GM19025 (cell line): ENCODE results near the gene ADA.
"Not testable (repeated sequence)": the region's sequence is repeated elsewhere in the genome, so short reads cannot be mapped to it uniquely, and the experiment has no call there.

Experiments used
- ATAC-seq: cut with Tn5 transposase; IDR thresholded peaks from one replicate; pipeline ENCODE4 v1.9.1; 2021; ENCODE audit warnings: mild to moderate bottlenecking, low read depth, moderate library complexity; ENCODE audit not compliant: unreplicated experiment

Gene ADA

DNA sequence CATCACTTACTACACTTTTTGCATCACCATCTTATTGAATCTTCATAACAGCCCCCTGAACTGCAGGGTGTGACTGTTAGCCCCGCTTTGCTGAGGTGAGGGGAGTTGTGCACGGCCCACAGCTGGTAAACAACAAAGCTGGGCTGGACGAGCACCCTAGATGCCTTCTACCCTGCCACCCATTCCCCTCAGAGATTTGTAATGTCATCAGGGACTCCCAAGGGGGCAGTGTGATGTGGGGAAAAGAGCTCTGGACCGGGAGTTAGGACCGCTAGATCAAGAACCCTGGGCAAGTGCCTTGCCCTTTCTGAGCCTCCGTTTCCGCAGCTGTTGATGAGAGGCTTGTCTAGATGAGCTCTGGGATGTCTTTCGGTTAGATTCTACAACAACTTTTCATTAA, 48.2 kb downstream of the ADA start:
- ATAC-seq, result no peak

DNA sequence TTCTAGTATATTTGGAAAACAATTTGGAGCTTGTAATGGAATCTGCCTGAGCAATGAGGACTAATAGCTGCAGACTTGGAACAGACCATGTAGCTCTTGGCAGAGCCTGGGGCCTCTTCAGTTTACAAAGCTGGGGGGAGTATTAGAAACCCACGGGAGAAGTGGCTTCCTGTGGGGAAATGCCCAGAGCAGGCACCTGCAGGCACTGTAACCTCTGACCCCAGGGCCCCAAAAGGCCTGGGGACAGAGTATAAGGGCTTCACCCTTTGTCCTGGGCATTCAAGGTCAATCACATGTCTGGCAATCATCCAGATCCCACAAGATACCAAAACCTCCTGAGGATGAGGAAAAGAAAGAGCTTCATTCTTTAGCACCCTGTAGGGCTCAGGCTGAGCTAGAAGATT, 49.7 kb downstream of the ADA start:
- no peak for ATAC-seq

DNA sequence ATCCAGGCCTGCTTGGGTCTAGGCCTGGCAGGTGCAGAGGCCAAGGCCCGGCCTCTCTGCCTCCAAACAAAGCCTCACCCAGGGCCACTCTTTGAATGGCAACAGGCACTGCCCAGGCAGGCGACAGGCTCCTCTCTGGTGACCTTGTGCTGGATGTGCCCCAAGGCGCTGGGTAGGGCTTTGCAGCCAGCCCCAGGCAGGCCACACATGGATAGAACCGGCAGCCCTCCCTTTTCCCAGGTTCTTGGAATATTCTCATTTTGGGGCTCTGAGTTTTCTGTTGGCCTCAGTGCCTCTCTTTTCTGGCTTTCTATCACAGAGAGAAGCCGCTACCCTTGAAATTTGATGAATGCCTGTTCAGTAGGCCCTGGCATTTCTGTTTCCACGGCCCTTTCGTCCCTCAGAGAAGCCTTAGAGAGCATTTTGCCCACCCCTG, 50.2 kb downstream of the ADA start:
- no peak for ATAC-seq

DNA sequence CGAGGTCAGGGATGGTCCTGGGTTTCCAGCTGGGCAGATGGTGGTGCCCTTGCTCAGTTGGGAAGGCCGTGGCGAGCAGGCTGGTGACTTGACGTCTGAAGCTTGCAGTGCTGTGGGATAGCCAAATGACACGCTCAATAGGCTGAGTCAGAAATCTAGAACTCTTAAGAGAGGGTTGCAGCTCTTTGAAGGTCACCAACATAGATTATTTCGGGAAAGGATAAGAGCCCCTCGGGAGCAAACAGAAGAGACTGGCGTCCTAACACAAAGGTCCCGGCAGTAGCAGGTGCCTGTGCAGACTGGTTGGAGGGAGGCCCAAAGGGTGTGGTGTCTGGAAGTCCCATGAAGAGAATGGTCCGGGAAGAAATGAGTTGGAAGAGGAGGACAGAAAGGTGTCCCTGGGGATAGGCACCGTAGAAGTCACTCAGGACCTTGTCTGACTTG, 50.7 kb downstream of the ADA start:
- ATAC-seq, result no peak

DNA sequence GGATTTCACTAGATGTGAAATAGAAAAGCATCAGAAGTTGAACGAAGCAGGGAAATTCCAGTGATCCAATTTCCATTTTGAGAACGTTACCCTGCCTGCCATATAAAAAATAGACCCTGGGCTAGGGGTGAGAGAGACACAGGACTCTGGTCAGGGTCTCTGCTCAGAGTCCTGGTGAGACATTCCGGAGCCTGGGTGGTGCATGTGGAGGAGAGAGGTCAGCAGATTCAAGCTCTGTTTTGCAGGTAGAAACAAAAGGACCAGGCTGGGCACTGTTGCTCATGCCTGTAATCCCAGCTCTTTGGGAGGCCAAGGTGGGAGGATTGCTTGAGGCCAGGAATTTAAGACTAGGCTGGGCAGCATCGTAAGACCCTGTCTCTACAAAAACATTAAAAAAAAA, 51.2 kb downstream of the ADA start:
- ATAC-seq, result no peak

DNA sequence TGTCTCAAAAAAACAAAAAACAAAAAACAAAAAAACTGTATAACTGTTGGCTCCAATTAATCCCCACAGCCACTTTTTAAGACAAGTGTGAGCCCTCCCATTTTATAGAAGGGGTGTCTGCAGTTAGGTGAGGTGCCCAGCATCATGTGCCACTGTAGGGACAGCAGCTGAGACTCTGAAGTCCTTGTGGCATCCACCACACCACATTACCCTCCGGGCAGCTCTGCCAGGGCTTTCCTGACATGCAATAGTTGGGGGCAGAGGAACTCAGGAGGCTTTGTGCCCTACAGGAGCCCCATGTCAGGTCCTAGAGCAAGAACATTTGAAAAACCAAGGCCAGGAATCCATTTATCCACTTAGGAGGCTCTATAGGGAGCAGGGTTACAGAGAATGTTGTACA, 51.8 kb downstream of the ADA start:
- no peak for ATAC-seq

DNA sequence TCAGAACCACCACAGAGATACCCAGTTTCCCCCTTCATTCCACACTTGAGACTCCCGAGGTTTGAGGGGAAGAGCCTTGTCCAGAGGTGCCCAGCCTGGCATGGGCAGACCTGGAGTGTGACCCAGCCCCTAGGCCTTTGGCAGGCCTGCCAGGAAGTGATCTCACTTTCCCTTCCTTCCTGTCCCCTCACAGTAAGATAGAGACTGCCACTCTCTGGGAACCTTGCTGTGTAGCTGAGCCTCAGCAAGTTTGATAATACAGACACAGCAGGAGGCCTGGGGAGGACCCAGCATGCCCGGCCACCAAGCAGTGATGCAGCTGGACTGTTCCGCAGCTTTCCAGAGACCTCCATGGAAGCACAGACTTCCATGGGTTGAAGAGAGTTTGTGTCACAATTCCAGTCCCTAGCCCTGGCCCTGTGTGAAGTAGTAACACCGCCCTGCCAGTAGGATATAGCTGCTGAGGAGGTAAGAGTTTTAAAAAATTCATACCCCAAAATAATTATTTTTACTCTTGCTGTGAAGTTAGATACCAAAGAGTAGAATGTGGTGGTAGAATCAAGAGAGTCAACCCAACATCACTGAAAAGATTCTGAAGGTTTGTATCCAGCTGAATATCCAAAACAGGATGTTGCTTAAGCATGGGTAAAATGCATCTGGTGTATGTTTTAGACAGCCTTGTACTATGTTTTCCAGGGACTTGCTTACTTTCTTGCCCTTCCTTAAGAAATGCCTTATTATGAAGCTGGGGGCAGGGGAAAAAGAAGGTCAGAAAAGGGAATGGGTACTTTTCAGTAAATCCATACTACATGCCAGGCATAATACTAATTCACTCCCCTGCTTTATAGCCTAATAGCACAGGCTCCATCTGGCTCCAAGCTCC, 52.8 kb downstream of the ADA start:
- ATAC-seq, result no peak

DNA sequence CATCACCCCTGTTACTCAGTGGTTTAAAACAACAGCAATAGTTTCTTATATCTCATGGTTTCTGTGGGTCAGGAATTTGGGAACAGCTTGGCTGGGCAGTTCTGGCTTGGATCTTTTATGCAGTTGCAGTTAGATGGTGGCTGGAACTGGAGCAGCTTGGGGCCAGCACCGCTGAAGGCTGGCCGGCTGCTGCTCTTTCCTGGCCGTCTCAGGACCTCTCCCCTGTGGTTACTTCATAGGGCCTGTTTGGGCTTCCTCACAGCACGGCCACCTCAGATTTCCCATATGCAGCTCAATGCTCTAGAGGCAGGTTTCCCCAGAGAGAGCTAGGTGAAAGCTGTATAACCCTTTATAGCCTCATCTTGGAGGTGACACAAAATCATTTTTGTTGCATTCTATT, 53.6 kb downstream of the ADA start:
- ATAC-seq, result no peak

DNA sequence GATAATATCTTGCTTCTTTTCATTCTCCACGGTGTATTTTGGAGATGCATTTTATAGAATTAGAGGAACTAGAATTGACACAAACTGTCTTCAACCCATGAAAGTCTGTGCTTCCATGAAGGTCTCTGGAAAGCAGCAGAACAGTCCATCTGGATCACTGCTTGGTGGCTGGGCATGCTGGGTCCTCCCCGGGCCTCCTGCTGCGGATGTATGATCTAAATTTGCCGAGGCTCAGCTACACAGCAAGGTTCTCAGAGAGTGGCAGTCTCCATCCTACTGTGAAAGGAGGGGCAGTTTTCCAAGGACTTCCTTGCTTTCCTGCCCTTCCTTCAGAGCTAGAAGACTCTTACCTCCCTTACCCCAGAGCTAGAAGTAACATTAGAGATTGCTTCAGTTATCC, 54.0 kb downstream of the ADA start:
- ATAC-seq, result no peak

DNA sequence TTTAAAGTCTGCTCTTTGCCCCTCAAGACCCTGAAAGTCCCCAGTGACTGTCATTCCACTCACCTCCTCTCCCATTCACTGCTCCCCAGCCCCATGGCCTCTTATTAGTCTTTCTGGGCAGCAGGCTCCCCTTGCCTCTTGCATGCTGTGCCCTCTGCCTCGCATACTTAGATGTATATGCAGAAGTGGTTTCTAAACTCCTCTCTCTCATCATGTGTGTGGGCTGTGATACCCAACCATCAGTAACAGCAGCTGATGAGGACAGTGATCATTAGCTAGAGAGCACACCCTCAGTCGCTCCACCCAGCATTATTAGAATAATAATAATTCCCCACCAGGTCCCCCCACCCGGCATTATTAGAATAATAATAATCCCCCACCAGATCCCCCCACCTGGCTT, 54.6 kb downstream of the ADA start:
- no peak for ATAC-seq

DNA sequence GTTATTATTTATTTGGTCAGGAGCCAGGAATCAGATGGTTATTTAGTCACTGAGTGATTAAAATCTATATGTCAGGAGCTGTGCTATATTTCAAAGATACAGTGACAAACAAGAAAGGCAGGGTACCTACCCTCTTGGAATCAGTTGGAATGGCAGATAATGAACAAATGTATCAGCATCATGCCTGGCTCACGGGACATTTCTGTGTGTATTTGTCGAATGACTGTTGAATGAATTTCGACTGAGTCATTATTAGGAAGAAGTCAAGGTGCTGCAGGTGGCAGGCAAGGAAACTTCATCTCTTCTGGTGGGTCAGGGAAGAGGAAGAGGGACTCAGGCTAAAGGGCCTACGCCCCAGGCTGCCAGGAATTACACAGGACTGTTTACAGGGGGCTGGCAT, 55.5 kb downstream of the ADA start:
- no peak for ATAC-seq

DNA sequence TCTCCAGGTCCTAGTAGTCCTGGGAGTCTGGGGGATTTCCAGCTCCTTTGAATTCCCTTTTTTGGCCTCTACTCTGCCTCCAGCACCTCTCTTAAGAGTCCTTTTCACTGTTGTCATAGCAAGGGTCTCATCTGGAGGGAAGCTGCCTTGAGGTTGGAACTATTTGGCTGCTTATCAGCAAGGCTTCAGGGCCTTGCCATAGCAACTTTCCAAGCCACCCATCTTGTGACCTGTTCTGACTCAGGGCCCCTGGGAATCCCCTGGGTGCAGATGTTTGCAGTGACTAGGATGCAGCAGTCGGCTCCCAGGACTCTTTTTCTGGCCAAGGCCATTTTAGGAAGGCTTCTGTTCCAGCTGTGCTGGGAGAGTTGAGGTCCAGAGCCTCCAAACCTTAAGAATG, 56.8 kb downstream of the ADA start:
- ATAC-seq, result no peak

DNA sequence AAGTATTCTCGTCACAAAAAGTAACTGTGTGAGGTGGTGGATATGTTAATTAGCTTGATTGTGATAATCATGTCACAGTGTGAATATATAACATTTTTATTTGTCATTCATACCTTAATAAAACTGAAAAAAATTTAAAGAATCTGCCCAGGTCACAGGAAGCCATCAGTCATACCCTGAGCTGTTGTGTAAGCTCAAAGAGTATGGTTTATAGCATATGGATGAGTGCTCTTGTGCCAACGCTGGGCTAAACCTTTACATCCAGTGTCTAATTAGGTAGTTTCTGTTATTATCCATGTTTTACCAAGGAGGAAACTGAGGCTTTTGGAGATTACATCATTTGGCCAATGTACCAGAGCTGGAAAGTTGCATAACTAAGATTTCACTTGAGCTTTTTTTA, 57.7 kb downstream of the ADA start:
- ATAC-seq, result no peak

DNA sequence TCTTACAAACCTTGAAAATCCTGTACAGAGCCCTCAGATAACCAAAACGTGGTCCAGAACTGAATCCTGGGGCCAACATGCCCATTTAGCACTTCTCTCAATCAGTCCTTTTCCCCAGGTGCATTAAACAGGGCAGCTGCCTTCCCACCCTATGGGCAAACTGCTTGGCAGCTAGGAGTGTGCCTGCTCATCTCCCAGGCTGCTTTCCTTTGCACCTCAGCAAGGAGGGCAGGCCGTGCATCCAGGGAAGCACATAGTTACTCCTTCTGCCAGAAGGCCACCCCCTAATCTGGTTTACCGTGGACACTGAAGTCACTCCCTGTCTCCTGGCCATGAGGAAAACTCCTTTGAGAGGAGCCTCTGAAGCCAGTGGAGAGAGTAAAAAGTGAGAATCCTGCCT, 59.1 kb downstream of the ADA start:
- no peak for ATAC-seq

DNA sequence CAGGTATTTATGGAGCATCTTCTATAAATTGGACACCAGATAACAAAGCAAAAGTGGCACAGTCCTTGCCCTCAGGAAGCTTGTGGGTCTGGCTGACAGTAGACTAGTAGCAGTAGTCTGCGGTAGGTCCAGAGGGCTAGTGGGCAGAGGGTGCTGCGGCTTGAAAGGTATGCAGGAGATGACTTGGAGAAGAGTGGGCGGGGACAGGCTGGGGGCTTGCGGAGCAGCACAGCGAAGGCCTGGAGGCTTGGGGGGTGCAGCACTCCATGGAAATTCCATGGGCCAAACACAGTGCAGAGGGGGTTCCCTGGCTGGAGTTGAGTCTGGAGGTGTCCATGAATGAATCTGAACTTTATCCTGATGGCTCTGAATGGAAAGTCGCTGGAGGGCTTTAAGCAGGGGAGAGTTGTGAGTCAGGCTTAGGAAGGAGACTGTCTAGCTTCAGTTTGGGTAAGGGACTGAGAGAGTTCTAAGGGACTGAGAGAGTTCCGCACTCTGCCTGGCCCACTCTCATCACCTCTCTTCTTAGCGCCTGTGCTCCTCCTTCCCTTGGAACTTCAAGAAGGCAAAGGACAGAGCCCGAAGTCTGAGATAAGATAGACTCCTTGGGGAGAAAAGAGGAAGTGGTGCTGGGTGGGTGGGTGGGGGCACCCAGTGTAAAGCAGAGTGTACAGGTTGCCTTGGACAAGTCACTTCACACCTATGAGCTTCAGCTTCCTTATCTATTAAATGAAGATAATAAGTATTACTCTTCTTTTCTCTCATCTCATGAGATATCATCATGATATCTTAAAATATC, 60.3 kb downstream of the ADA start:
- ATAC-seq, result no peak

DNA sequence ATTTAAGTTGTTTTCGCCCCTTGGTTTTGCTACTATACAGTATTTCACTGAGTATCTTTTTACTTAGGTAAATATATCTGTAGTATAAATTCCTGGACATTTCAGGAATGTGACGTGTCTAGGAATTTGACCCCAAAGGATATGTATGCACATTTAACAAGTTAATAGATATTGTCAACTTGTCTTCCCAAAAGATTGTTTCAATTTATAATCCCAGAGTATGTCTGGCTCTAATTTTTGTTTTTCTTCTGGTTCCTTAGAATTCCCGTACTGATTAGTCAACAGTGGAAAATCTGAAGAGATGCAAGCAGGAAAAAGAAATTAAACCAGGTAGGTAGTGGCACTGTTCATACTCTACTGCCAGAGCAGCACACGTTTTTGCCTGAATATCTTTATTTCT, 62.0 kb downstream of the ADA start:
- ATAC-seq, result no peak

DNA sequence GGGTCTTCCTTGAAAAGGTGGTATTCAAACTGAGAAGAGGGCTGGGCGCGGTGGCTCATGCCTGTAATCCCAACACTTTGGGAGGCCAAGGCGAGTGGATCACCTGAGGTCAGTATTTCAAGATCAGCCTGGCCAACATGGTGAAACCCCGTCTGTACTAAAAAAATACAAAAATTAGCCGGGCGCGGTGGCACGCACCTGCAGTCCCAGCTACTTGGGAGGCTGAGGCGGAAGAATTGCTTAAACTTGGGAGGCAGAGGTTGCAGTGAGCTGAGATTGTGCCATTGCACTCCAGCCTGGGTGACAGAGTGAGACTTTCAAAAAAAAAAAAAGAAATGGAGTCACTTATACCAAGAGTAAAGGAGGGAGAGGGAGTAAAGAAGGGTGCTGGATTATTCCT, 63.2 kb downstream of the ADA start:
- not testable (repeated sequence) for ATAC-seq

DNA sequence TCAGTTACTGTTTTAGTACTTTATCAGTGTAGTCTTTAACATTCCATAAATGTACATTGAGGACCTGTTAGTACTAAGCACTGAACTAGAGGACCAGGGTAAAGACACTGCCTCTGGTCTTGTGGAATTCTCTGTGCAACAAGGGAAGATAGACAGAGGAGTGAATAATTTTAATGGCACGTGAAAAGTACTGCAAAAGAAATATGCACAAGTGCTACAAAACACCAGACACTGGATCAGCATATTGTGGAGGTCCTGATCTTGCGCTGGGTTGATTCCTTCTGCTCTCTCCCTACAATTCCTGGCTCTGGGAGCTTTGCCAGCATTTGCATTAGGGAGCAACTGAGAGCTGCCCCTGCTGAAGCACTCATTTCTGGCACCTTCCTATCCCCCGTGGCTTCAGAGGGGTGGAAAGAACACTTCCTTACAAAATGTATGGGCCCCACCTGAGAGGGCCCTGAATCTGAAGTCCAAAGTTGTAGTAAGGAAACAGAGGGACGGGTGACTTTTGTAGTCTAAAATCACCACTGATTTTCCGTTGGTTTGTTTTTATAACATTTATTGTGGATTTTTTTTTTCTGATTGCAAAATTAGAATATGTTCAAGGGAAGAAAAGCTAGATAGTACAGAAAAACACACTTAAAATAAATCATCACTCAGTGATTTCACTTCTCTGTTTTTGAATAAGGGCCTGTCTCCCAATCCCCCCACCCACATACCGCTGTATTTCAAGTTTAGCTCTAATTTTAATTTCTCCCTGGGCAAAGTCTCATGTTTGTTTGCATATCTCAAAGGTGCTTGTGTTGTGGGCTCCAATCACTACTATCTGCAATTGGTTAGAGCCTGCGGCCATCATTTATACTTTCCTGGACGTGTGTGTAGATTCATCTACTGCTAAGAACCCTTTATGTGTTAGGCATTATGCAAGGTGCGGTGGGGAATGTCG, 64.2 kb downstream of the ADA start:
- ATAC-seq, result no peak

DNA sequence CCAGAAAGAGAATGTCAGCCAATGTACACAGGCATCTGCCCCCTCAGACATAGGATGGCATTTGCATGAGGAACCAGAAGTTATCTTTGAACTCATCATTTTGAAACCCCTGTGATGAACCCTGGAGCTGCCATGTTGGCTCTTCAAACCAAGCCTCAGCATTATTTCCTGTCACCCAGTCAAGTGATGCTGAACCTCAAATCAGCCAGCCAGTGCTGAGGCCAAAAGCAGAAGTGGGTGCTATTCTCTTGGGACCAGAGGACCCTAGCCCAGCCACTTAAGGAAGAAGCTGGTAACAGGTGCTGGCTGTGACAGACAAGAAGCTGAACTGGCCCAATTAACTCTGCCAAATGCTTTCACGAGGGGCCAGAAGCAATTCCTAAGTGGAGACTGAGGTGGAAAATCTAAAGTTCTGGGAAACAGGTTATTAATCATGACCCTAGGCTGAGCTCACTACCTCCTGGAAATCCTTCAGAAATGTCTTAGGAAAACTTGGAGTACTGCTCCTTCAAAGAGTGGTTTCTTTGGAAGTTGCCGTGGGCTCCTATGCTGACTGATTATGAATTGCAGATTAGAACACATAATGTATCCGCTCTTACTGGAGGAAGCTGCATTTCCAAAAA, 65.1 kb downstream of the ADA start:
- ATAC-seq, result peak; percentile 65
